ENCODE measurements around the gene PTPRT.

The PTPRT gene

DNA sequence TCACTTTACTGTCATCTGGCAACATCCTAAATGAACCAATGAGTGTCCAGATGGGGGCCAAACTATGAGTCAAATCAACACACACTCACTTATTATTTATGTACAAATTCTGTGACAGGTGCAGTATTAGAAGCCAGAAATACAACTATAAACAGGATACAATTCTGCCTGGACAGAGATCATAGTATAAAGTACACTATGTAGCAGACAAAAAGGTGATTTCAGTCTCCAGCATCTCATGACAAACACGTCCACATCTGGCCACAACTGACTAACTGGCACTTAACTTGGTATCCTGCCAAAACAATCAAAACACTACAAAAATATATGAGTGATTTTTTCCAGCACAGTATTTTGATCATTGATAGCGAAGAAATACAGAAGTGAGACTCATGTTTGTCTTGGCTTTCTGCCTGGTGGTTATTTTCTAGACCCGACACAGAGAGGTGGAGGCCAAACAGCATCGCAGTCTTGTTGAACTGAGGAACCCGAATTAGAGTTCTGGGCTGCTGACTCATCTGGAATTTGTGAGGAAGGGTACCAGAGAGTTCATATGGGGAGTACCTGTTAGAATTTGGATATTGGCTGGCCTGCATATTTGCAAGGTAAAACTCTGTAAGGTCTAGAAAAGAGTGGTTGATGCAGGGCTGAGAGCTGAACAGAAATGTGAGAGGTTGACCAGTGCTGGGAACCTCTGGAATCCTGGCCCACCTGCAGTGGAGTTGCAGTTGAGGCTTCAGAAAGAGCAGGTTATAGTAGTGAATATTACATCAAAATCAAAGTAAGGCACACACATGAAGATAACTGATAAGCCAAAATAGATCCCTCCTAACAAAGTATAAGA is 475.2 kb downstream of the PTPRT start:
- no peak overlapping the region for H2AFZ ChIP-seq (ENCODE audit: low read depth, low read length)
- H3K4me1 ChIP-seq (ENCODE audit: insufficient read depth, low read length), result no peaks in the 10 kb centered on the region
- H4K20me1 ChIP-seq (ENCODE audit: insufficient read depth, low read length), result no peaks in the 10 kb centered on the region
- DNase-seq, result no peak
- H3K9me3 ChIP-seq (ENCODE audit: insufficient read depth, low read length, severe bottlenecking), result peaks cover 12% of the 10 kb centered on the region
- no peak for TF ChIP-seq EZH2 (IDR thresholded peaks at IDR 0.05; ENCODE audit: borderline replicate concordance, low read depth, low read length, severe bottlenecking)
- TF ChIP-seq, protein P1, sequence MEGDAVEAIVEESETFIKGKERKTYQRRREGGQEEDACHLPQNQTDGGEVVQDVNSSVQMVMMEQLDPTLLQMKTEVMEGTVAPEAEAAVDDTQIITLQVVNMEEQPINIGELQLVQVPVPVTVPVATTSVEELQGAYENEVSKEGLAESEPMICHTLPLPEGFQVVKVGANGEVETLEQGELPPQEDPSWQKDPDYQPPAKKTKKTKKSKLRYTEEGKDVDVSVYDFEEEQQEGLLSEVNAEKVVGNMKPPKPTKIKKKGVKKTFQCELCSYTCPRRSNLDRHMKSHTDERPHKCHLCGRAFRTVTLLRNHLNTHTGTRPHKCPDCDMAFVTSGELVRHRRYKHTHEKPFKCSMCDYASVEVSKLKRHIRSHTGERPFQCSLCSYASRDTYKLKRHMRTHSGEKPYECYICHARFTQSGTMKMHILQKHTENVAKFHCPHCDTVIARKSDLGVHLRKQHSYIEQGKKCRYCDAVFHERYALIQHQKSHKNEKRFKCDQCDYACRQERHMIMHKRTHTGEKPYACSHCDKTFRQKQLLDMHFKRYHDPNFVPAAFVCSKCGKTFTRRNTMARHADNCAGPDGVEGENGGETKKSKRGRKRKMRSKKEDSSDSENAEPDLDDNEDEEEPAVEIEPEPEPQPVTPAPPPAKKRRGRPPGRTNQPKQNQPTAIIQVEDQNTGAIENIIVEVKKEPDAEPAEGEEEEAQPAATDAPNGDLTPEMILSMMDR (IDR thresholded peaks at IDR 0.05; ENCODE audit: borderline replicate concordance, extremely low read depth, low read length, poor library complexity, severe bottlenecking), result no peak
- H3K36me3 ChIP-seq (ENCODE audit: insufficient read depth, low read length), result no peaks in the 10 kb centered on the region
- H3K79me2 ChIP-seq (ENCODE audit: insufficient read depth, low read length), result no peaks in the 10 kb centered on the region
- H3K4me2 ChIP-seq (ENCODE audit: insufficient read depth, low read length), result no peak overlapping the region
- H3K9ac ChIP-seq (ENCODE audit: low read depth, low read length), result no peak overlapping the region
- H3K27me3 ChIP-seq (ENCODE audit: insufficient read depth, low read length, poor library complexity), result no peaks in the 10 kb centered on the region
- no peak for ATAC-seq (ENCODE audit: insufficient read depth, low read depth)
- no peak overlapping the region for H3K4me3 ChIP-seq (ENCODE audit: low read depth in 1 of 2, low read length in 2 of 2)
- H3K27ac ChIP-seq (ENCODE audit: low read length), result no peak overlapping the region

- Histone ChIP-seq H3K4me3 (ENCODE audit: low read depth in 1 of 2, low read length in 2 of 2) (no peak overlapping the region), H2AFZ (ENCODE audit: low read depth, low read length) (no peak overlapping the region), H4K20me1 (ENCODE audit: insufficient read depth, low read length) (no peaks in the 10 kb centered on the region), H3K79me2 (ENCODE audit: insufficient read depth, low read length) (no peaks in the 10 kb centered on the region), H3K4me2 (ENCODE audit: insufficient read depth, low read length) (no peak overlapping the region), H3K27me3 (ENCODE audit: insufficient read depth, low read length, poor library complexity) (no peaks in the 10 kb centered on the region), H3K4me1 (ENCODE audit: insufficient read depth, low read length) (no peaks in the 10 kb centered on the region), H3K9me3 (ENCODE audit: insufficient read depth, low read length, severe bottlenecking) (peaks cover 12% of the 10 kb centered on the region), H3K36me3 (ENCODE audit: insufficient read depth, low read length) (no peaks in the 10 kb centered on the region), H3K27ac (ENCODE audit: low read length) (no peak overlapping the region), H3K9ac (ENCODE audit: low read depth, low read length) (no peak overlapping the region)
- no peak for DNase-seq
- TF ChIP-seq EZH2 (IDR thresholded peaks at IDR 0.05; ENCODE audit: borderline replicate concordance, low read depth, low read length, severe bottlenecking), result no peak
- TF ChIP-seq, protein P1 (IDR thresholded peaks at IDR 0.05; ENCODE audit: borderline replicate concordance, extremely low read depth, low read length, poor library complexity, severe bottlenecking), result no peak
- ATAC-seq (ENCODE audit: insufficient read depth, low read depth), result no peak
Measured at GRCh38 chr20:42708266-42708665, 481.4 kb downstream of the PTPRT start.

DNA sequence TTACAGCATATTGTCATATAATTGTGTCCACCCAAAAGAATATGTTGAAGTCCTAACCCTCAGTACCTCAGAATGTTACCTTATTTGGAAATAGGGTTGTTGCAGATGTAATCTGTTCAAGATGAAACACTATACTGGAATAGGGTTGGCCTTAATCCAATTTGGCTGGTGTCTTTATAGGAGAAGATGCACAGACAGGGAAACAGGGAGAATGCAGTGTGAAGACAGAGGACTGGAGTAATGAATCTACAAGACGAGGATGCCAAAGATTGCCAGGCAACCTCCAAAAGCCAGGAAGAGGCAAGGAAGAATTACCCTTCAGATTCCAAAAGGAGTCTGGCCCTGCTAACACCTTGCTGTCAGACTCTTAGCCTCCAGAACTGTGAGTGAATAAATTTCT is 482.9 kb downstream of the PTPRT start:
- Histone ChIP-seq H3K9me3 (ENCODE audit: insufficient read depth, low read length, severe bottlenecking) (peaks cover 12% of the 10 kb centered on the region), H3K36me3 (ENCODE audit: insufficient read depth, low read length) (no peaks in the 10 kb centered on the region), H3K79me2 (ENCODE audit: insufficient read depth, low read length) (no peaks in the 10 kb centered on the region), H3K9ac (ENCODE audit: low read depth, low read length) (no peak overlapping the region), H2AFZ (ENCODE audit: low read depth, low read length) (no peak overlapping the region), H3K27me3 (ENCODE audit: insufficient read depth, low read length, poor library complexity) (no peaks in the 10 kb centered on the region), H4K20me1 (ENCODE audit: insufficient read depth, low read length) (no peaks in the 10 kb centered on the region), H3K4me1 (ENCODE audit: insufficient read depth, low read length) (no peaks in the 10 kb centered on the region), H3K27ac (ENCODE audit: low read length) (no peak overlapping the region), H3K4me2 (ENCODE audit: insufficient read depth, low read length) (no peak overlapping the region), H3K4me3 (ENCODE audit: low read depth in 1 of 2, low read length in 2 of 2) (no peak overlapping the region)
- no peak for ATAC-seq (ENCODE audit: insufficient read depth, low read depth)
- TF ChIP-seq, protein P1 (IDR thresholded peaks at IDR 0.05; ENCODE audit: borderline replicate concordance, extremely low read depth, low read length, poor library complexity, severe bottlenecking), result no peak
- TF ChIP-seq EZH2 (IDR thresholded peaks at IDR 0.05; ENCODE audit: borderline replicate concordance, low read depth, low read length, severe bottlenecking), result no peak
- no peak for DNase-seq
